K562 (cell line): ENCODE measurements around the gene ATP9B. TPM values are rescaled to one million over a fixed set of nuclear protein-coding genes. Genes with fewer than 3 reads are reported as not detected.

Experiments used
- ASH1L ChIP-seq: fragments of 450-650 bp; IDR thresholded peaks from 2 replicates; pipeline ENCODE4 v1.6.1; 2018; ENCODE audit warnings: borderline replicate concordance, mild to moderate bottlenecking, low read depth; ENCODE audit not compliant: partially characterized antibody
- CREM ChIP-seq: IDR thresholded peaks from 2 replicates; pipeline ENCODE4 v1.6.1; 2014; ENCODE audit warnings: antibody characterized with exemption, low read depth
- GMEB1 ChIP-seq: fragments of 250-450 bp; sonication (Bioruptor Pico); IDR thresholded peaks from 2 replicates; pipeline ENCODE4 v1.4.0; 2020; ENCODE audit warnings: mild to moderate bottlenecking
- NCOA6 ChIP-seq: fragments of 450-650 bp; IDR thresholded peaks from 2 replicates; pipeline ENCODE4 v1.6.1; 2017; ENCODE audit warnings: mild to moderate bottlenecking
- SAP30 ChIP-seq: fragments of 200-600 bp; sonication (generic); IDR thresholded peaks from 2 replicates; pipeline ENCODE4 v1.6.1; 2012; ENCODE audit warnings: borderline replicate concordance, low read depth, mild to moderate bottlenecking, moderate library complexity, low read length, control low read depth, inconsistent platforms; ENCODE audit not compliant: insufficient read depth, poor library complexity, severe bottlenecking
- SMAD4 ChIP-seq: fragments of 250-450 bp; sonication (Bioruptor Pico); conservative IDR thresholded peaks from 2 replicates; pipeline ENCODE4 v1.8.0; 2021; ENCODE audit warnings: inconsistent platforms, mild to moderate bottlenecking, moderate library complexity
- SMARCA4 ChIP-seq: fragments of 450-650 bp; IDR thresholded peaks from 2 replicates; pipeline ENCODE4 v1.6.1; 2016
- TFE3 ChIP-seq: fragments of 450-650 bp; formaldehyde crosslinking; IDR thresholded peaks from 2 replicates; pipeline ENCODE4 v1.4.0; 2020; ENCODE audit warnings: mild to moderate bottlenecking, mixed read lengths
- TOE1 ChIP-seq, 2 experiments: fragments of 450-650 bp in 1 of 2; sonication (generic) in 1 of 2; formaldehyde crosslinking in 1 of 2; IDR thresholded peaks; 2 replicates each; pipeline versions ENCODE4 v1.7.1 to v1.8.0; 2016 to 2022; ENCODE audit warnings: borderline replicate concordance in 2 of 2, mild to moderate bottlenecking in 2 of 2, antibody characterized with exemption in 1 of 2, inconsistent platforms in 1 of 2, low read depth in 1 of 2, missing genetic modification reagents in 1 of 2, moderate library complexity in 1 of 2
- UBTF ChIP-seq, 2 experiments: IDR thresholded peaks; 2 replicates each; pipeline ENCODE4 v1.6.1; 2012; ENCODE audit warnings: improper control_type of control experiment in 2 of 2, low read depth in 2 of 2, low read length in 2 of 2, borderline replicate concordance in 1 of 2
- polyA plus RNA-seq, 8 experiments: library from polyadenylated mRNA; depleted of rRNA in 4 of 8; stranded (reverse) in 5 of 8; unstranded in 3 of 8; fragments of >200 nt; fragmentation: Nextera tagmentation in 2 of 8; fragmentation: Illumina TruSeq in 1 of 8; extraction: Ambion mirVana in 2 of 8; extraction: Trizol in 1 of 8; gene quantifications; 2 replicates each; pipeline versions ENCODE4 v1.2.1 to v1.2.3, GENCODE V29; 2011 to 2014; ENCODE audit warnings: inconsistent platforms in 1 of 8, missing spikeins in 1 of 8
- total RNA-seq, 7 experiments: library from RNA; depleted of rRNA in 6 of 7; stranded (reverse); fragments of >200 nt in 6 of 7; fragmentation: Illumina TruSeq in 2 of 7; extraction: Trizol in 2 of 7; gene quantifications; 2 replicates each; pipeline versions ENCODE4 v1.2.1 to v1.2.3, GENCODE V29; 2011 to 2021; ENCODE audit warnings: low replicate concordance in 1 of 7
- TF ChIP-seq, protein P1 (sequence below), 2 experiments: fragments of 450-650 bp; formaldehyde crosslinking in 1 of 2; IDR thresholded peaks; 2 replicates each; pipeline versions ENCODE4 v1.4.0 to v1.6.1; 2014 to 2020; ENCODE audit warnings: mild to moderate bottlenecking in 2 of 2, borderline replicate concordance in 1 of 2, low read depth in 1 of 2

ATP9B gene
- total and polyA plus RNA-seq, 9 of the 15 experiments (the other 6 are each of a cell fraction or from before 2014, with no cell fraction given): 0.66 to 13.2 (median 7.9) TPM

- TF ChIP-seq TOE1 (IDR thresholded peaks at IDR 0.05; ENCODE audit: borderline replicate concordance) (no peak), TOE1 (CRISPR knock-in tag; IDR thresholded peaks at IDR 0.05; ENCODE audit: borderline replicate concordance, low read depth) (0 out of 2 replicates have a peak, but pooled peaks have one; percentile 76), TFE3 (no peak), UBTF (IDR thresholded peaks at IDR 0.05; ENCODE audit: borderline replicate concordance in 1 of 2, low read depth in 2 of 2, low read length in 2 of 2) (no peak), GMEB1 (CRISPR knock-in tag) (no peak), SMARCA4 (no peak), SMAD4 (CRISPR knock-in tag) (0 out of 2 replicates have a peak, but pooled peaks have one; percentile 13), CREM (no peak), SAP30 (no peak), ASH1L (no peak), NCOA6 (no peak)
- TF ChIP-seq, protein P1, sequence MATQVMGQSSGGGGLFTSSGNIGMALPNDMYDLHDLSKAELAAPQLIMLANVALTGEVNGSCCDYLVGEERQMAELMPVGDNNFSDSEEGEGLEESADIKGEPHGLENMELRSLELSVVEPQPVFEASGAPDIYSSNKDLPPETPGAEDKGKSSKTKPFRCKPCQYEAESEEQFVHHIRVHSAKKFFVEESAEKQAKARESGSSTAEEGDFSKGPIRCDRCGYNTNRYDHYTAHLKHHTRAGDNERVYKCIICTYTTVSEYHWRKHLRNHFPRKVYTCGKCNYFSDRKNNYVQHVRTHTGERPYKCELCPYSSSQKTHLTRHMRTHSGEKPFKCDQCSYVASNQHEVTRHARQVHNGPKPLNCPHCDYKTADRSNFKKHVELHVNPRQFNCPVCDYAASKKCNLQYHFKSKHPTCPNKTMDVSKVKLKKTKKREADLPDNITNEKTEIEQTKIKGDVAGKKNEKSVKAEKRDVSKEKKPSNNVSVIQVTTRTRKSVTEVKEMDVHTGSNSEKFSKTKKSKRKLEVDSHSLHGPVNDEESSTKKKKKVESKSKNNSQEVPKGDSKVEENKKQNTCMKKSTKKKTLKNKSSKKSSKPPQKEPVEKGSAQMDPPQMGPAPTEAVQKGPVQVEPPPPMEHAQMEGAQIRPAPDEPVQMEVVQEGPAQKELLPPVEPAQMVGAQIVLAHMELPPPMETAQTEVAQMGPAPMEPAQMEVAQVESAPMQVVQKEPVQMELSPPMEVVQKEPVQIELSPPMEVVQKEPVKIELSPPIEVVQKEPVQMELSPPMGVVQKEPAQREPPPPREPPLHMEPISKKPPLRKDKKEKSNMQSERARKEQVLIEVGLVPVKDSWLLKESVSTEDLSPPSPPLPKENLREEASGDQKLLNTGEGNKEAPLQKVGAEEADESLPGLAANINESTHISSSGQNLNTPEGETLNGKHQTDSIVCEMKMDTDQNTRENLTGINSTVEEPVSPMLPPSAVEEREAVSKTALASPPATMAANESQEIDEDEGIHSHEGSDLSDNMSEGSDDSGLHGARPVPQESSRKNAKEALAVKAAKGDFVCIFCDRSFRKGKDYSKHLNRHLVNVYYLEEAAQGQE (IDR thresholded peaks at IDR 0.05; ENCODE audit: borderline replicate concordance): no peak
- TF ChIP-seq, protein P1 (CRISPR knock-in tag; IDR thresholded peaks at IDR 0.05; ENCODE audit: low read depth): 0 out of 2 replicates have a peak, but pooled peaks have one; percentile 22
Measured at GRCh38 chr18:79068341-79068936, 755 bp upstream of the ATP9B start (continued).
